H1 (cell line): ENCODE measurements around the gene CWC27.

Experiments
- ASH2L ChIP-seq: fragments of 200-600, 300-600 bp; sonication (generic); IDR thresholded peaks from one replicate; pipeline ENCODE4 v1.7.1; 2017; ENCODE audit warnings: low read length
- CREB1 ChIP-seq: IDR thresholded peaks from 2 replicates; pipeline ENCODE4 v1.6.1; 2012; ENCODE audit warnings: inconsistent platforms
- CTCF ChIP-seq, 3 experiments: IDR thresholded peaks; 1 replicate in 2 of 3; 2 replicates in 1 of 3; pipeline versions ENCODE4 v1.5.1 to v1.6.1; 2011; ENCODE audit warnings: low read length in 3 of 3, mild to moderate bottlenecking in 3 of 3, inconsistent platforms in 2 of 3, low read depth in 1 of 3, moderate library complexity in 1 of 3; ENCODE audit not compliant: insufficient read depth in 1 of 3; ENCODE audit errors: control extremely low read depth in 1 of 3
- HDAC6 ChIP-seq: IDR thresholded peaks from one replicate; pipeline ENCODE4 v1.7.1; 2012; ENCODE audit warnings: low read depth, mild to moderate bottlenecking, inconsistent platforms, low read length, moderate library complexity
- MAX ChIP-seq: IDR thresholded peaks from 2 replicates; pipeline ENCODE4 v1.6.1; 2012; ENCODE audit warnings: inconsistent platforms
- POLR2AphosphoS5 ChIP-seq: IDR thresholded peaks from 2 replicates; pipeline ENCODE4 v1.6.1; 2011; ENCODE audit warnings: low read depth, low read length
- RBBP5 ChIP-seq: IDR thresholded peaks from 2 replicates; pipeline ENCODE4 v1.7.1; 2012; ENCODE audit warnings: low read depth, mild to moderate bottlenecking, inconsistent platforms, low read length, moderate library complexity, borderline replicate concordance

- TF ChIP-seq ASH2L = no peak
- no peak for TF ChIP-seq MAX
- no peak for TF ChIP-seq POLR2AphosphoS5
- TF ChIP-seq RBBP5 = no peak
- TF ChIP-seq CTCF (IDR thresholded peaks at IDR 0.05; ENCODE audit: control extremely low read depth in 1 of 3, insufficient read depth in 1 of 3, low read depth in 1 of 3, low read length in 3 of 3) = no peak
- TF ChIP-seq CREB1 = no peak
- TF ChIP-seq HDAC6 = no peak
Measured at GRCh38 chr5:65066387-65067146, 297.8 kb downstream of the CWC27 start.
